ENCODE measurements around the gene TRAF7.
A peak's percentile ranks its signal among the peaks of the same experiment; 100 is the strongest.
"Not testable (repeated sequence)": the region's sequence is repeated elsewhere in the genome, so short reads cannot be mapped to it uniquely, and the experiment has no call there.

Gene TRAF7

GRCh38 chr16:2184346-2184745 lies 28.8 kb downstream of the TRAF7 start:
- no peak for DNase-seq

- DNase-seq: no peak
These were observed 29.4 kb downstream of the TRAF7 start for GRCh38 chr16:2184962-2185361.

- DNase-seq: no peak
These were observed 30.5 kb downstream of the TRAF7 start for GRCh38 chr16:2186064-2186463.

- DNase-seq: no peak
These were observed 30.9 kb downstream of the TRAF7 start for GRCh38 chr16:2186505-2186904.

- DNase-seq: no peak
These were observed 31.6 kb downstream of the TRAF7 start for GRCh38 chr16:2187212-2187611.

- no peak for DNase-seq
These were observed 32.8 kb downstream of the TRAF7 start for GRCh38 chr16:2188395-2188794.

GRCh38 chr16:2189252-2189893 lies 33.8 kb downstream of the TRAF7 start:
- no peak for DNase-seq

- DNase-seq: no peak
These were observed 34.5 kb downstream of the TRAF7 start for GRCh38 chr16:2190002-2190658.

- peak; percentile 35 to 79 for DNase-seq
These were observed 35.3 kb downstream of the TRAF7 start for GRCh38 chr16:2190659-2191445.

GRCh38 chr16:2191446-2191706 lies 35.8 kb downstream of the TRAF7 start:
- no peak for DNase-seq

GRCh38 chr16:2194166-2194834 lies 38.7 kb downstream of the TRAF7 start:
- DNase-seq: peak; percentile 39 to 41

GRCh38 chr16:2194852-2195321 lies 39.3 kb downstream of the TRAF7 start:
- DNase-seq: peak; percentile 48 to 70

- peak; percentile 20 to 56 for DNase-seq
These were observed 40.0 kb downstream of the TRAF7 start for GRCh38 chr16:2195322-2196161.

- no peak for DNase-seq
These were observed 40.8 kb downstream of the TRAF7 start, which contains the start of gene CASKIN1 for GRCh38 chr16:2196162-2196980. Gene CASKIN1 (minus strand): TSS chr16:2196605. CDS start chr16:2196432, 173 bp downstream.

- no peak for DNase-seq
These were observed 41.5 kb downstream of the TRAF7 start for GRCh38 chr16:2196981-2197511.

GRCh38 chr16:2197765-2198164 lies 42.2 kb downstream of the TRAF7 start:
- DNase-seq: no peak

- no peak for DNase-seq
These were observed 42.7 kb downstream of the TRAF7 start for GRCh38 chr16:2198283-2198682.

GRCh38 chr16:2199095-2199494 lies 43.5 kb downstream of the TRAF7 start:
- DNase-seq: no peak

GRCh38 chr16:2199621-2200139 lies 44.1 kb downstream of the TRAF7 start:
- DNase-seq: no peak

- DNase-seq: no peak
These were observed 44.7 kb downstream of the TRAF7 start for GRCh38 chr16:2200313-2200712.

GRCh38 chr16:2203119-2203688 lies 47.6 kb downstream of the TRAF7 start:
- DNase-seq: not testable (repeated sequence)

Measured in NCI-H524 (cell line).